UCSD-AML1 (cell line): ENCODE measurements around the gene TMEM200A.

Experiments used
- DNase-seq: peaks from one replicate; lab custom pipeline; 2025; ENCODE audit not compliant: unreplicated experiment; lab: John Stamatoyannopoulos, UW

TMEM200A gene

DNA sequence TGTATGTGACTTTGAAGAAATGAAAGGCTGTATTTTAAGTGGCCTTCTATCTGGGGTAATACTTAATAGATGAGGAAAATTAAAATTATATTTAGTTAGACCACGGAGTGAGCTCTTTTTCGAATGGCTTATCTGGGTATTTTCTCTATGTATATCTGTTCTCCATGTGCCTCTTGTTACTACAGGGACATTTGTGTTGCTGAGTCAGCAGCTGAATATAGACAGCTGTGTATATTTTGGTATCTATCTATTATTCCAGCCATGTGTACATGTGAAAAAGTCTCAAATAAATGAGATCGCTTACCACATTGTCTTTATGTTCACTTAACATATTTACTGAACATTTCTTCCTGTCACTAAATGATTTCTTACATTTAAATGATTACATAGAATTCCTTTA is 57.2 kb downstream of the TMEM200A start:
- DNase-seq = no peak

DNA sequence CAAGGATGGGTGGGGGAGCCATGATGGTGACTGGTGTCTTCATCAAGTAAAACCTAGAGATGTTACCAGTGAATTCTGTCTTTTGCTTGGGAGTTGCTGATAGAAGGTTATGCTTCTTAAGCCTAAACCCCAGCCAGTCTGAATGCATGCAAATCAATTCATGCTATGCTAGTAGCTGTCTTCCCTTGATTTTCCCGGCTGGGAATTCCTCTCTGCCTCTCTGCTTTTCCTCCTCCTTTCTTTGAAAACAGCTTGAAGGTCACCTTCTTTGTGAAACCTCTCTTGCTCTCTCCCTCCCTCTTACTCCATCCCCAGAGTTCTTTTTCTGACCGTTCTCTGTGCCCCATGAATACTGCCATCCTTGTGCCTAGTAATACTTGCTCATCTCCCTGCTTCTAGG is 58.9 kb downstream of the TMEM200A start:
- no peak for DNase-seq

DNA sequence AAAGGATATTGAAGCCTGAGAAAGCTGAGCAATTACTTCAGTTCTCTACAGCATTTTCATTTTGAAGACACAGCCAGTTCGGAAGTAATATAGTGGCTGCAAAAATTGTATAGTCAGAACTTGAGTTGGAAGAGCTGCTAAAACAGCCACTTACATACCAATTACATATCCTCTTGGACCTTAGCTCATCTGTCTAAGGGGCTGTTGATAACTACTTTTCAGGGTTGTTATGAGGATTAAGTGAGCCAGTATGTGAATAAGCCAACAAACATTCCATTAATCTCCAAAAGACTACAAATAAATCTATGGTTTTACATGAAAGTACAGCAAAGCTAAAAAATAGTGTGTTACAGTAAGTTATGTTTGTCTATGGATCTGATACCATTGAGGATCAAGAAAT is 59.7 kb downstream of the TMEM200A start:
- no peak for DNase-seq

DNA sequence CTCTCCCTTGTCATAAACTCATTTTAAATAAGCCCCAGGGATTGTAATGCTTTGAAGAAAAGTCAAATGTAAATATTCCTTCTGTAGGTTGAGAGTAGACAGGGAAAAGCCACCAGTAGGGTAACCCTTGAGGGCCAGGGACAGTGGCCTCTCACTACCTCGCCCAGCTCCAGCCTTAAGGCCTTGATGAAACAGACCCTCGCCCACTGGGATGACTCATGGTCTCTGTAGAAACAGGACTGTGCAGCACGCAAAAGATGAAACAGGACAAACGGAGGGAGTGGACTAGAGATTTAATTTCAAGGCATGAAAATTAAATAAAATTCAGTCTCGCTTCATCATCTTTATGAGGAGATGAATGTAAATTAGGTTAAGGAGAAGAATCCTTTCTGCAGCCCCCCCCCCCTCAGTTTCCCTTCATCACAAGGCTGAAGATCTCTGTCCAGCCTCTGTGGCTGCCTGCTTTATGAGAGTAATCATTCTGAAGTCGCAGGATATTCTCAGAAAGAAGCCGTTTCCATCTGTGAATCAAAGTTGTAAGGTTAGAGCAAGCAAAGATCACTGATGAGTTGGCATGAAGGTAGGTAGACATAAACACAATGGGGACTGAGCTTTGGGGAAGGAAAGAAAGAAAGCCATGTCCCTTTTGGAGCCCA is 60.4 kb downstream of the TMEM200A start:
- no peak for DNase-seq

DNA sequence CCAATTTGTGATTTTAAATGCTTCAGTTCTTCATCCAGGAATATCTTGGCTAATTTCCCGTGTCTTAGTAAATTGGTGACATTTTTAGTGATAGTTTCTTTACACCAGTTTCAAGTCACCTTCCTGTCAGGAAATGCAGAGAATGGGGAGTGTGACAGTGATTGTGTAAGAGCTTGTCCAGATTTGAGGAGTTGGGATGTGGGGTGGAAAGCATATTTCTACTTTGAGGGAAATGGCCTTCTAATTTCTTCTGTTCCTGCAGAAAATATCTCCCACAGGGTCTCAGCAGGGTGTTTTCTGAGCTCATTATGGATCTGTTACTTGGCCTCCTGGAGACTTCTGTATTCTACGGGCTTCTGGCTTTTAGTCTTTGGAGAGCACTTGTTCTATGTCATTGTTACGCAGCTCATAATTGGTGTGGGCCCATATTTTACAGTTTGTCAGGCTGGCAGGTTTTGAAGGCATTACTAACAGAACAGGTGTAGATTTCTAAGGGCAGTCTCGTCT is 65.6 kb downstream of the TMEM200A start:
- DNase-seq = no peak

DNA sequence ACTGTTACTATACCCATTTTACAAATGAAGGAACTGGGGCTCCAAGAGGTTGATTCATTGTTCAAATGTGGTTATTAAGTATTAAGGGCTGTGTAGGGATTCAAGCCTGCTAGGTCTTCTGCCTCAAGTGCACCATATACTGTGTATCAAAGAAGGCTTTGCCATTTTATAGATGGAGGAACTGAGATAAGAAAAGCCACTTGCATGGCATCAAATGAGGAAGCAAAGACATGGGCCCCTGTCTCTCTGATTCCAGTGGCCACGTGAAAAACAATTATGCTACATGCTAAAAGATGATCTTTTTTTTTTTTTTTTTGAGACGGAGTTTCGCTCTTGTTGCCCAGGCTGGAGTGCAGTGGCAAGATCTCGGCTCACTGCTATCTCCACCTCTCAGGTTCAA is 67.0 kb downstream of the TMEM200A start:
- no peak for DNase-seq

DNA sequence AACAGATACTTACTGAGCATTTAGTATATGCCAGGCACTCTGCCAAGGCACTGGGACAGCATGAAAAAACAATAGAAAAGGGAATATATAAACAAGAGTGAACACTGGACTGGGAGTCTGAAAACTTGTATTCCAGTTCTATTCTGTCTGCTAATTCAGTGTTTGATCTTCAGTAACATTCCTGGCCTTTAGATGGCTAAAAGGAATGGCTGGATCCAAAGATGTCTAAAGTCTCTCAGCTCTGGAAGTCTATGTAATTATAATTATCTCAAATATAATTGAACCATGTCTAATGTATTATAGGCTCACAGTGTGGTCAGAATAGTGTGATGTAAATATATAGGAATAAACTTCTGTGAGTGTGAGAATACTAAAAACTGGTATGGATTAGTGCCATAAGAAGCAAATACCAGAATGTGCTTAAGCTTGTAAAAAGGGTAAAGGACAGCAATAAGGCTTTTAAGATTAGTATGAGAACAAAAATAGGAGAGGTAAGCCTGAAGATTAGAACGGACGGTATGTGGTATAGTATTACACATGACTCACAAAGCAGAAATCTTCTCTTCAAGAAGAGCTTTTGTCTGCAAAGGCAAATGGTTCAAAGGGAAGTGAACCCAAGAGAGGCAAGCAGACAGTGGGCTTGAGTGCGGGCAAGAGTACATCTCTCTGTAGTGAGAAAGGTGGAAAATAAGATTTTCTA is 68.5 kb downstream of the TMEM200A start:
- no peak for DNase-seq

DNA sequence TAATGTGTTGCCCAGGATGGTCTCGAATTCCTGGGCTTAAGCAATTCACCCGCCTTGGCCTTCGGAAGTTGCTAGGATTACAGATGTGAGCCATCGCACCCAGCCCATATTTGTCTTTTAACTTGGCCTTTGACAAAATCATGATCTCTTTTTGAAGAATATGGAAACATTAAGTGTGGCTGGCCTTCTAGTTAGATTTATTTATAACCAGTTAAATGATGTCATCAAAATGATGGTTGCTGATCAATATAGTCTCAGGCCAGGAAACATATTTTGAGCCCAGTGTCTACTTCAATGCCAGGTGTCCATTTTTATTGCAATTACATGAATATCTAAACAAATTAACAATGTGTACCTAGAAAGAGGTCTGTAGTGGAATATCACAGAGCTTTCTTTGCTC is 69.4 kb downstream of the TMEM200A start:
- DNase-seq = no peak

DNA sequence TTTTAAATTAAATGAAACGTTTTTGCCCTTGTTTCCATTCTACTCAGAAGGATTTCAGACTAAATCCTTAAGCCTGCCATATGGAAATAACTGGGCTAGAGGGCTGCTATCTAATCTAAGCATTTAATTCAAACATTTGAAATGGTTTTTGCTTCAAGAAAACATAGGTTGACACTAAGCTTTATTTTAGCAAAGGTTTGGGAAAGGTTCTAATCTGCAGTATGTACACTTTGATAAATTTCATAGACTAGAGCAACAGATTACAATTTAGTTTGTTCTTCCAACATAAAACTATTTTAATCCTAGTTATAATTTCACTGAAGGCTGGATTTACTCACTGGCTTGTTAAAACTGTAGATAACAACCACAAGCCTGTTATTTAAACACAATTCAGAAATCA is 72.1 kb downstream of the TMEM200A start:
- DNase-seq = no peak

DNA sequence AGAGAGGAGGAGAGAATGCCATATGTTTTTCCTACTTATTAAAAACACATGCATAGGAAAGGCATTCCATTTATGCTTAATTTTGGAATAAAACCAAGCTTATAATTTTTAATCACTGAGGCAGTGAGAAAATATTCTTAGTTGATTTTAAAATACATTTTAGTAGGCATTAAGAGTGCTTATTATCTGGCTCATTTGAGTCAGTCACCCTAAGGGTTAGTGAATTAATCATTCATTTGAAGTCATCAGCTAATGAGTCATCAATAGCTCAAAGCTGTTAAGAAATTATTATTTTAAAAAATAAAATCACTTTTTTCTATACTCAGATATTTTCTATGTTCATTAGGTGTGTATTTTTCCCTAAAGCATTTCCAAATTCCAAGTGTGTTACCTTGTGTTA is 81.6 kb downstream of the TMEM200A start:
- DNase-seq = no peak

DNA sequence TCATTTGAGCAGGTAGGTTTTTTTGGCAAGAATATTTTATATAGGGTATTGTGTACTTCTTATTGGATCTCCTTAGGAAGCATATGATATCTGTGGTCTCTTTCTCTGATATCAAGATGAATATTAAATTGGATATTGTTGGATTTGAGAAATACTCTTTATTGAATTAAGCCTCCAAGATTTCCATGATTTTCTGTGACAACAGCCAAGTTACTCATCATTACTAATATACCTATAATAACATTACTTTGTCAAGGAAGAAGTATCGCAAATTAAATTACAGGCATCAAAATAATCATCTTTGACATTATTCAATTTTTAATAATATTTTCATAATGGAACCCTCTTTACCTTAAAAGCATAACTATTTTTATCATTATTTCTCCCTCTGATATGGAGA is 86.5 kb downstream of the TMEM200A start:
- DNase-seq = no peak

DNA sequence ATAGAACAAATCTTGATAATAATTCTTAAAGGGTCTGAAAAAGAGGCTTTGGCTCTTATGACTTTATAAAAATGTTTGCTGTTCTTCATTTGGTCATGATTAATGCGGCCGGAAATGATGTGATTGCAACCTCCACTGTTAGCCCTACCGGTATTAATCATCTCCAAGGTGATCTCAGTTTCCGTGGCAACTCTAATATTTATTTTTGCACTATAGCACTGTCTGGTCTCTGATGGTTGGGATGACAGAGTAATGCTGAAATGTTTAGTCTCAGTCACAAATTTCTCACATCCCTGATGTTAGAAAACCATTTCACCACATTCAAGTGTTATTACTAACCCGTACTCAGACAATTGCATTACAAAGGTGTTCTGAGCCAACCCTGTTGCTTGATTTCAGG is 87.4 kb downstream of the TMEM200A start:
- DNase-seq = no peak

DNA sequence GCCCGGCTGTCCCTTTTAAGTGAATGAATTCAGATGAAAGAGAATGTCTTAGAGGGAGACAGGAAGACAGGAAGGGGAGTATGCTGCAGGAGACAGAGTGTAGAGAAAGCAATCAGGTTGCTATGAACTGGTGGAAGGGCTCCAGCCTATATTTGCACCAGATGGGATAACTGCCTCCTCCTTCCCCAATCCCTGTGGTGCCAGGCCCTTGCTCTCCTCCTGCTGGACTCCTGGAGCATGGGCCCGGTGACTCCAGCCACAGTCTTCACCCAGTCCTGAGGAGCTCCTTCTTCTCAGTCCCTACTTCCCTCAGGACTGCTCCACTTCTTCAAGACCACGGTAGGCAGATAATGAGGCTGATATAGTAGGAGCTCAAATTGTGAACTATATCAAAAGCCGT is 91.8 kb downstream of the TMEM200A start:
- DNase-seq = peak; percentile 17

DNA sequence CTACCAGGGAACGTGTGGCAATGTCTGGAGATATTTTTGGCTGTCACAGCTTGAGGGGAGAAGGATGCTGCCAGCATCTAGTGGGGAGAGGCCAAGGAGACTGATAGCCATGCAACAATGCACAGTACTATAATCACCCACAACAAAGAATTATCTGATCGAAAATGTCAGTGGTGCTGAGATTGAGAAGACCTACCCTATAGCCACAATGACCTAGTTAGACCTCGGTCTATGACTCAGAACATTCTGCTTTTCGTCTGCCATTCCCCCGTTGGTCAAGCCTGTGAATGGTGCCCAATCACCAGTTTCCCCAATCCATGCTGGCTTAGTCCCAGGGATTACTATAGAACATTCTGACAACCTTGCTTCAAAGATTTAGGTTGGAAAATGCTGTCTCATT is 93.5 kb downstream of the TMEM200A start:
- no peak for DNase-seq

DNA sequence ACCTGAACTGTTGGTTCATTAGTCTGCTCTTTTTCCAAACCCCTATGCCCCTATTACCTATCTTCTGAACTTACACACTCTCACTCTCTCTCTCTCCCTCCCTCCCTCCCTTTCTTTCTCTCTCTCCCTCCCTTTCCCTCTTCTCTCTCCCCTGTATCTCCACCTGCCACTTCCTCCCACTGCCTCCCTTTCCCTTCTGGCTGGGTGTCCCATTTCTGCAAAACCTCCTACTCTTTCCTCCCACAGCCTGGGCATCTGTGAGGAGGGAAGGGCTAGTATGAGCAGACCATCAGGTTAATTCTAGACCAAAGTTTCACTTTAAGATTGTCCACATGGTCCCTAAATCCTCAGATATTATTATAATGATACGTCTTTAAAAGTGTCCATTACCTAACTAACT is 95.1 kb downstream of the TMEM200A start:
- DNase-seq = no peak

DNA sequence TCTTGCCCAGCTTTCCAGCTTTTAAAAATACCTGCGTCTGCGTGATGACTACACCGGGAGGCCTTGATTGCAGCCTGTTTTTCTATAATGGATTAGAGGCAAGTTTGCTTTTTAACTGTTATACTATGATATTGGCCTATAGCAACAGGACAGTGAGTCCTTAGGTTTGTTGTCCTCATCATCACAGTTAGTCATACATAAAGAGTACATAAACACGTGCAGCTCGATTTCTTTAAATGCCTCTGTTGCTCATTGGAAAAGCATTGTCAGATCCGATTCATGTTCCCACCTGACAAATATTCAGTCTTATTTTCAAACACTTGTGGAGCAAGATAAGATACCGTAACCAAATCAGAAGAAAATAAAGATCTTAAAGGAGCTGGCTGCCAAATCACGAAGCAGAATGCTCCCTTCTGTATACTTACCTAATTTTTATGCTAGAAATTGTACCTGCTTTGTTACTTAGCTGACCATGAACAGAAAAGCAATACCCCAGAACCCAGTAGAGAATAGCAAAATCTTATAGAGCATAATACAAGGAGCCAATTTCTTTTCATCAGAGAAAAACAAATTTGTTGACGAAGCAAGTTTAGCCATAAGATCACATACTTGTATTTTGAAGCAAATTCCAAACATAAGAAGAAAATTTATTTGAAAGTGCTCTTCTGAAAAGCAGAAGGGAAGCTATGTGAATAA is 100.4 kb downstream of the TMEM200A start:
- DNase-seq = no peak

DNA sequence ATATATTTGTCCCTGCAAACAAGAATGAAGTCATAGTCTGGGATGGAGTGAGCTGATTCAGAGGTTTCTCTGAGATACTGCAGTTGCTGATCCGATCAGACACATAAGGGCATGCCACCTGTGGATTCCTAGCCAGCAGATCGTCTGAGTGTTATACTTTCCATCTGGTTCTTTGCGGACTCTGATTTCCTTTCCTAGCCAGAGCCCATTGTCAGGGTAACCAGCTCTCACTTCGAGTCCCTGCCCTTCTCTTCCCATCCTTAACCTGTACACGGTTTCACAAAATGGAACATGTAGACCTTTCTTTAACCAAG is 100.9 kb downstream of the TMEM200A start:
- no peak for DNase-seq

DNA sequence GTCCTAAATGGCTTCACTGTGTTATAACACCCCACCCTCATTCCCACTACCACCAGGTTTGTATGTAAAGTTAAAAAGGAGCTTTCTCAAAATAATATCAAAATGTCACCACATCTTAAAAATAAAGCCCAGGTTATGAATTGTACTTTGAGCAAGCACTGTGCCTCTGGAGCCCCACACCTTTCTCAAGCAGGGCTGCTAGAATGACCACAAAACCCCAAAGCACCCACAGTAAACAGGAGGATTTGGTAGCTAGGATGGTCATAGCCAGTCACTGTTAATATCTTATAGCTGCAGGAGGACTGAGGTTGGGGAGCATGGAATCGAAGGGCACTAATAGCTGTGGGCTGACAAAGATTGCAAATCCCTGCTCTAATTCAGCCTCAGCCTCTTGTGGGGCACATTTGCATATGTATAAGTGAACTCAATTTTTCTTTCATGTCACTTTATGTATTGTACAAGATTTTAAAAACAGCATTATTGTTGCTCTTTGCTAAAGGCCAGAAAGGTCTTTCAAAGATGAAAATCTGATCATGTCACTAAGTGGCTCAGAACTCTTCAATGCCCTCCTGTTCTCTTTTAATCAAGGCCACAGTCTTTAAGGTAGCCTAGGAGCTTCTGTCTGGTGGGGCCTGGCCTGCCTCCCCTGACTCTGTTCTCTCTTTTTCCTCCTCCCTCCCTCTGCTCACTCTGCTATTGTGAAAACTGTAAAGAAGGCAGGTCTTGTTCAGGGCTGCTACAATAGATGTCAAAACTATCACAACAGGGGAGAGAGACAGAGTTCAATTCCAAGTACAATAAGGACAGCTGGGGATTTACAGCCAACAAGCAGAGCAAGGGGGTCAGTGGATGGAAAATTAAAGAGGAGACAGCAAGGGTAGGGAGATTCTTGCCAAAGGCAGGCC is 101.6 kb downstream of the TMEM200A start:
- no peak for DNase-seq

DNA sequence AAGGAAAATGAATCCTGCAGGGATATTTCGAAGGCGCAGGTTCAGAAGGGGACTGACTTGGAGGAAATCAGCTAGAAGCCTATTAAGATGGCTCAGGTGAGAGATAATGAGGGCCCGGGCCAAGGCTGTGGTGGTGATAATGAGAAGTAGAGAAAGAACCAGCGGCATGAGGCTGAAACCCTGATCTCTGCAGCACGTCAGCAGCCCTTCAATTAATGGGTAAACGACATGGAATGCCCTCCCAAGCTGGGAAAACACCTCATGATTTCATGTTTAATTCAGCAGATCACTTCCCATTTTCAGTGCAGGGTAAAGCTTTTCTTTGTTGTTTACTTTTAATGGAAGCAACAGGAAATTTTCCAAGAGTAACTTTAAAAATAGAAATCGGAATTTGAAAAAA is 104.9 kb downstream of the TMEM200A start:
- DNase-seq = no peak

DNA sequence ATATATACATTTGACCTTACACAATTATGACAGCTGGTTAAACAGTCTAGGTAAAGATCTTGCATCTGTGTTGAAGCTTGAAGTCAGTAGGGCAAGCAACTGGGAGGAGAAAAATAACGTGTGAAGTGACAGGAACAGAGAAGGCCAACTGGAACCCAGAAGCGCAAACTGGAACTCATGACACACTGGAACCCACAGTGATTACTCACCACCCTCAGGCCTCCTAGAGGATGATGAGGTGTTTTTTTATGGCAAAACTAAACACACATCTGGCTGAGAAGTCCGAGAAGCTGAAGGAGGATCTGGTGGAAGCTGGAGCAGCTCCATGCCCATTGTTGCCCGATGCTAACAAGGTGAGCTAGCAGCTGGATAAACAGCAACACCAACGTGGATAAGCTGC is 108.1 kb downstream of the TMEM200A start:
- DNase-seq = no peak

DNA sequence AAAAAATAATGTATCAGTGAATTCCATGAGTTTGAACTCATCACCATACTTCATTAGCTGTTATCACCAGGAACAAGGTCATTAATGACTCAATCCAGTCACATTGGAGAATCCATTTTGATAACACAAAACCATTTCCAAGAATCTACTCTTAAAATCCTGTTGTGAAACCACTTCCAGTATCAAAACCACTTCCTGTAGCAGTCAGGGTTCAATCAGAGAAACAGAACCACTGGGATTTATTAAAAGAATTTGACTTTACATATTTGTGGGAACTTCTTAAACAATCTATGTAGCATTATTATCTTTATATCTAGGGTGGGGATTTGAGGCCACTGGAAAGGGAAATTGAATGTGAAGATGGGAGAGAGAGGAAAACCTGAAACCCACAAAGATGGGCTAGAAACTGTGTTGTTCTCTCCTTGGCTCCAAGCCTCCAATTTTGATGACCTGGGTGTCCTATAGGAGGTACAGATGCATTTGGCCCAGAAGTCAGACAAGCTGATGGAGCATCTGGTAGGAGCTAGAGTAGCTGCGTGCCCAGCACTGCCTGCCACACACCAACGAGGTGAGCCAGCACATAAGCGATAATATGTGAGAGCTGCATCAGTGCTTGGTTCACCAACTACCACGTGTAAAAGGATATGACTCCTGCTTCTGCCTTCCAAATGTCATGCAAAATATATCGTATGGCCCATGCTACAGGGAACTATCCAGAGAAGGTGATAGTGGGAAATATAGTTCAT is 117.0 kb downstream of the TMEM200A start:
- no peak for DNase-seq
